ENCODE data around the gene CACNA1B.

CACNA1B gene

GRCh38 chr9:137872296-137872695 is 5.3 kb upstream of the CACNA1B start:
- TF ChIP-seq EP300 (IDR thresholded peaks at IDR 0.05; ENCODE audit: borderline replicate concordance) = no peak
- no peak for TF ChIP-seq USF1 (IDR thresholded peaks at IDR 0.05)
- TF ChIP-seq RAD21 (IDR thresholded peaks at IDR 0.05; ENCODE audit: low read depth) = no peak
- no peak for TF ChIP-seq ZBTB7A (IDR thresholded peaks at IDR 0.05; ENCODE audit: low read depth)
- no peak for TF ChIP-seq YY1 (IDR thresholded peaks at IDR 0.05; ENCODE audit: low read depth)
- no peak for TF ChIP-seq FOXM1 (IDR thresholded peaks at IDR 0.05; ENCODE audit: borderline replicate concordance, low read depth)
- no peak for TF ChIP-seq EGR1 (IDR thresholded peaks at IDR 0.05)
- TF ChIP-seq TAF1 (IDR thresholded peaks at IDR 0.05; ENCODE audit: low read depth) = no peak
- TF ChIP-seq TEAD4 (IDR thresholded peaks at IDR 0.05) = no peak
- TF ChIP-seq NFIC (IDR thresholded peaks at IDR 0.05) = no peak
- TF ChIP-seq REST (IDR thresholded peaks at IDR 0.05; ENCODE audit: low read depth) = no peak
- TF ChIP-seq TCF12 (IDR thresholded peaks at IDR 0.05; ENCODE audit: low read depth) = no peak
- no peak for TF ChIP-seq CEBPB (IDR thresholded peaks at IDR 0.05)
- no peak for TF ChIP-seq MAX (IDR thresholded peaks at IDR 0.05)

- TF ChIP-seq EGR1 (IDR thresholded peaks at IDR 0.05) (no peak), TAF1 (IDR thresholded peaks at IDR 0.05; ENCODE audit: low read depth) (no peak), TCF12 (IDR thresholded peaks at IDR 0.05; ENCODE audit: low read depth) (no peak), CREB1 (IDR thresholded peaks at IDR 0.05; ENCODE audit: low read depth) (no peak), RAD21 (IDR thresholded peaks at IDR 0.05; ENCODE audit: low read depth) (no peak), CEBPB (IDR thresholded peaks at IDR 0.05) (no peak), YY1 (IDR thresholded peaks at IDR 0.05; ENCODE audit: low read depth) (no peak), FOXM1 (IDR thresholded peaks at IDR 0.05; ENCODE audit: borderline replicate concordance, low read depth) (no peak), NFIC (IDR thresholded peaks at IDR 0.05) (no peak), ZBTB7A (IDR thresholded peaks at IDR 0.05; ENCODE audit: low read depth) (no peak), MAX (IDR thresholded peaks at IDR 0.05) (no peak), EP300 (IDR thresholded peaks at IDR 0.05; ENCODE audit: borderline replicate concordance) (no peak), TEAD4 (IDR thresholded peaks at IDR 0.05) (no peak)
These were observed 4.2 kb upstream of the CACNA1B start for GRCh38 chr9:137873408-137873807.

- no peak for TF ChIP-seq YY1 (IDR thresholded peaks at IDR 0.05; ENCODE audit: low read depth)
- TF ChIP-seq ZBTB7A (IDR thresholded peaks at IDR 0.05; ENCODE audit: low read depth) = no peak
- no peak for TF ChIP-seq TCF12 (IDR thresholded peaks at IDR 0.05; ENCODE audit: low read depth)
- no peak for TF ChIP-seq USF1 (IDR thresholded peaks at IDR 0.05)
- TF ChIP-seq CEBPB (IDR thresholded peaks at IDR 0.05) = no peak
- no peak for TF ChIP-seq EGR1 (IDR thresholded peaks at IDR 0.05)
These were observed 3.7 kb upstream of the CACNA1B start for GRCh38 chr9:137873858-137874362.

- TF ChIP-seq TAF1 (IDR thresholded peaks at IDR 0.05; ENCODE audit: low read depth) = no peak
- no peak for TF ChIP-seq ZBTB7A (IDR thresholded peaks at IDR 0.05; ENCODE audit: low read depth)
- TF ChIP-seq REST (IDR thresholded peaks at IDR 0.05; ENCODE audit: low read depth) = no peak
- TF ChIP-seq RAD21 (IDR thresholded peaks at IDR 0.05; ENCODE audit: low read depth) = no peak
- TF ChIP-seq YY1 (IDR thresholded peaks at IDR 0.05; ENCODE audit: low read depth) = no peak
- no peak for TF ChIP-seq USF1 (IDR thresholded peaks at IDR 0.05)
- TF ChIP-seq TCF12 (IDR thresholded peaks at IDR 0.05; ENCODE audit: low read depth) = no peak
- TF ChIP-seq FOXM1 (IDR thresholded peaks at IDR 0.05; ENCODE audit: borderline replicate concordance, low read depth) = no peak
- TF ChIP-seq EGR1 (IDR thresholded peaks at IDR 0.05) = no peak
- no peak for TF ChIP-seq CREB1 (IDR thresholded peaks at IDR 0.05; ENCODE audit: low read depth)
- TF ChIP-seq NFIC (IDR thresholded peaks at IDR 0.05) = no peak
- TF ChIP-seq MAX (IDR thresholded peaks at IDR 0.05) = no peak
- TF ChIP-seq CEBPB (IDR thresholded peaks at IDR 0.05) = no peak
- no peak for TF ChIP-seq TEAD4 (IDR thresholded peaks at IDR 0.05)
- TF ChIP-seq EP300 (IDR thresholded peaks at IDR 0.05; ENCODE audit: borderline replicate concordance) = no peak
These were observed 2.2 kb upstream of the CACNA1B start for GRCh38 chr9:137875354-137875753.

- TF ChIP-seq ZBTB7A (IDR thresholded peaks at IDR 0.05; ENCODE audit: low read depth) (no peak), TCF12 (IDR thresholded peaks at IDR 0.05; ENCODE audit: low read depth) (no peak), EGR1 (IDR thresholded peaks at IDR 0.05) (no peak), RAD21 (IDR thresholded peaks at IDR 0.05; ENCODE audit: low read depth) (no peak)
These were observed 1.7 kb upstream of the CACNA1B start for GRCh38 chr9:137875846-137876245.

Data from Ishikawa (cell line).